GM21515 (cell line): ENCODE measurements around the gene RPS3.

Source experiments
- ATAC-seq: cut with Tn5 transposase; IDR thresholded peaks from one replicate; pipeline ENCODE4 v1.9.1; 2021; ENCODE audit not compliant: unreplicated experiment

Gene RPS3

GRCh38 chr11:75434051-75434450 is 34.7 kb downstream of the RPS3 start:
- no peak for ATAC-seq

- ATAC-seq, result no peak
These were observed 35.7 kb downstream of the RPS3 start for GRCh38 chr11:75434886-75435570.

DNA sequence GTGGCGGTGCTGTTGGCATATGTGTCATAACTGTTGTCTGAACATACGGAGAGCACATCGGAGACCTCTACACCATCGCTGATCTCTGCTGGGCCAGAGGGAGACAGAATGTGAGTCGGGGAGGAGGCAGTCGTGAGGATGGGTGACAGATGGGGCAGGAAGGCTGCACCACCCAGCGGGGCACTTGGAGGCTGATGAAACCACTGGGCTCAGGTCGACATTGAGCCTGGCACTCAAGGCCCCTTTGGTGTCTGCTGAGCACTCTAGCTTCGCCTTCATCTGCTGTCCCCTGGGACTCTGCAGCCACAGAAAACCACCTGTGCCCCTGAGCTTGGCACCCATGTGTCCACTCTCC is 36.2 kb downstream of the RPS3 start:
- no peak for ATAC-seq

DNA sequence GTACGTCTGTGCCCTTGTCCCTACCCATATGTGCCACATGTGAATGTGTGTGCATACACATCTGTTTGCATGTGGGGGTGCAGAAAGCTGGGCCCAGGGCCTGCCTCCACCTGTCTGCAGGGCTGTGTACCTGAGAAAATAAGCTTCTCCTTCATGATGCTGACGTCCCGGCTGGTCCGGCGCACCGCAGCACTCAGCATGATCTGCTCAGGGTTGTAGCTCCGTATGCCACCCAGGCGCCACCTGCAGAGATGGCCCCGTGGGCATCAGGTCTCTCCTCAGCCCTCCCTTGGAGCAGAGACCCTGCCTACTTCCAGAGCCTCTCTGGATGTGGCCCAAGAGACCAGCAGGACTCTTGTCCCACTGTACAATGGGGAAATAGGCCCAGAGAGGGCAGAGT is 37.5 kb downstream of the RPS3 start:
- ATAC-seq, result no peak

GRCh38 chr11:75437966-75438659 is 38.8 kb downstream of the RPS3 start:
- ATAC-seq, result no peak

GRCh38 chr11:75439026-75439425 is 39.7 kb downstream of the RPS3 start:
- no peak for ATAC-seq

DNA sequence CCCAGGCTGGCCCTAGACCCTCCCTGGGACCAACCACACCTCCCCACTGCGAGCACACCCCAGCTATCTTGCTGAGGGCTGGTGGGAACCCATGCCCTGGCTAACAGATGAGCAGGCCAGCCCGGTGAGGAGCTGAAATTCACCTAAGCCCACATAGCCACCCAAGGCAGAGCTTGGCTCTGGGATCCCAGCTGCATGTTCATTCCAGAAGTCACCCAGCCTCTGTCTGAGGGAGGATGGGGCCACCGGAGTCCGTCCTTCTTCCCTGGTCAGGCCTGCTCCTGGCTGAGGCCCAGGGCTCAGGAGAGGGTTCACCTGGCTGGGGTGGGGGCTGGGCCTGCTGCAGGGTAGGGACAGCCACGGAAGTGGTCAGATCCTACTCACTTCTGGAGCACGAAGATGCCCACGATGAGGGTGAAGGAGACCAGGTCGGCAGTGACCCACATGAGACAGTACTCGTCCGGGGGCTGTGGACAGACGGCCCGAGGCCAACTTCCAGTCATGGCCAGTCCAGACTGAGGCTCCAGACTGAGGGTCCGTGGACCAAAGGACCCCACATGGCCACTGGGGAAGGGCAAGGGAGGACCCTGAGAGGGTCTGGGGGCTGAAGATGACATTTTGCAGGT is 40.3 kb downstream of the RPS3 start:
- ATAC-seq, result no peak

GRCh38 chr11:75440960-75441803 is 41.9 kb downstream of the RPS3 start:
- ATAC-seq, result no peak

DNA sequence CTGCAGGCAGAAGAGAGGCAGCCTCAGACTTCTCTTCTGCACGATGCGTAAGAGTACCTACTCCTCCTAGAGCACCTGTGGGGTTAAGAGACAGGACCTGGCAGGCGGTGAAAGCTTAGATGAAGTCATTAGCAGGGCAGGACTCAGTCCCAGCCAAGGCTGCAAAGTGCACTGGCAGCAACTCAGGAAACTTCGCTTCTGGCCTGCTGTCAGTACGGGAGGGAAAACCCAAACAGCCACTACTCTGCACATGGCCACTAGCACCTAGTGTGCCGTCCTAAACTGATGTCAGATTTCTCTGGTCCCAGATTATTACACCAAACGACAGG is 42.5 kb downstream of the RPS3 start:
- no peak for ATAC-seq

- no peak for ATAC-seq
These were observed 43.0 kb downstream of the RPS3 start for GRCh38 chr11:75442161-75442885.

- ATAC-seq, result no peak
These were observed 43.7 kb downstream of the RPS3 start for GRCh38 chr11:75443043-75443442.

DNA sequence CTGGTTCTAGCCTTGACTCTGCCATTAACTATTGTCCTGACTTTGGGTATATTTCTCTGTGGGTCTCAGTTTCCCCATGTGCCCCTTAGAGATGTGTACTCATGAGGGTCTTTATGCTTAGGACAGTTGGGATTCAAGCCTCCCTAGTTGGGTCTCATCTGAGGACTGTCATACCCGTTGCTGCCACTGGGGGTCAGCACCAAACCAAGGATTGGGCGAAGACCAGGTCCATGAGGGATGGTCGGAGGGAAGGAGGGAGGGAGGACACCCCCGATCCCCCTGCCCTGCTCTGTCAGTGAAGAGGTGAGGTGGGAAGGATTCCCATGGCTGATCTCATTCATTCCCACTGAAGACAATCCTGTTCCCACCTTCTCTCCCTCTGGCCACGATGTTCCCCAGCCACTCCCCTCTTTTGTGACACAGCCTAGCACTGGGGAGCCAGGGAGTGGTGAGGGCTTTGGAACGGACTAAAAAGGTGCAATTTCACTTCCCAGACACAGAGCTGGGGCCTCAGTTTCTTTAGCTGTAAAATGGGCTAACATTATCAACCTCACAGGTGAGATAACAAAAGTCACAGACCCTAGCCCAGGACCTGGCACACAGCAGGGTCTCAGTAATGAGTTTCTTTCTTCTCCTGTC is 46.1 kb downstream of the RPS3 start:
- ATAC-seq, result no peak

GRCh38 chr11:75447415-75447814 is 48.1 kb downstream of the RPS3 start:
- no peak for ATAC-seq

DNA sequence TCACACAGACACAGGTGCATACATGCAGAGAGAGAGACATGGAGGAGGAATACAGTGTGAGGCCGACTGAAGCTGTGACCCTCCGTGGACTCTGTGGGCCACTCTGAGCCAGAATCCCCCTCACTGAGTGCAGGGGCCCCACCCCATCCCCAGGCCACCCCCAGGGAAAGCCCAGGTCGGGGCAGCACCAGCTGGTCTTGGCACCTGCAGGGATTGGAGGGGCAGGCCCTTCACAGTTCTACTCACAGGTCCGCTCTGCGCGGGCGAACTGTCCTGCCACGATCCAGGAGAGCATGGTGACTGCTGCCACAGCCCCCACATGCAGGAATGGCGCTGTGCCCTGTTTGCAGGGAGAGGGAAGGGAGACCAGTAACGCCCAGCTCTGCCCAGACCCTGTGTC is 50.0 kb downstream of the RPS3 start:
- no peak for ATAC-seq

DNA sequence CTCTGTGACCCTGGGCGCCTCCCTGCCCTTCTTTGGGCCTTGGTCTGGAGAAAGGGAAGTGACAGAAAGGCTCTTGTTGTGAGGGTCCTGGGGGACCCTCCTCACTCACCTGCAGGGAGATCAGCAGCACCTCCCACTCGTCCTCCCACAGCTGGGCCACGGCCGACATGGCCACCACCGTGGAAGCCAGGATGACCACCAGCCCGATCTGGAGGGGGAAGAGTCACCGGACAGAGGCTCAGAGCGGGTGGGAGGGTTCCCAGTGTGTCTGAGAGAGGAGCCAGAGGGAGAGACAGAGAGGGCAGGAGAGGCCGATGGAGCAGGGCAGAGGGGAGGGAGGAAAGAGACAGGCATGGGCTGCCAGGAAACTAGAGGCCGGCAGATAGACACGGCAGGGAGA is 50.5 kb downstream of the RPS3 start:
- no peak for ATAC-seq

DNA sequence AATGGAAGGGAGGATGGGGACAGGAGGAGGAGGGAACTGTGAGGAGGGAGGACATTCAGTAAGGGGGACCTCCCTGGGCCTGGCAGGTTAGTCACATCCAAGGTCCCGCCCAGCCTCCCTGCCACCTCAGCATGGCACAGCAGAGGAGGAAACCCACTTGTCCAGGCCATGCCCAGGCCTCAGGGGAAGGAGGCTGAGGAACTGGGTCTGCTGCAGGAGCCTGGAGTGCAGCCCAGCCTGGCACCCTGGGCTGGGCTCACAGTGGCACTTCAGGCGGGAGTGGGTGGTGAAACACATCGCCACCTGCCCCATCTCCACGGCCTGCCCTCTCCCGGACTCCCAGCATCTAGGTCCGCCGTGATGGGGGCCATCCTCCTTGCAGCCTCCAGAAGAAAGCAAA is 50.9 kb downstream of the RPS3 start:
- ATAC-seq, result no peak

DNA sequence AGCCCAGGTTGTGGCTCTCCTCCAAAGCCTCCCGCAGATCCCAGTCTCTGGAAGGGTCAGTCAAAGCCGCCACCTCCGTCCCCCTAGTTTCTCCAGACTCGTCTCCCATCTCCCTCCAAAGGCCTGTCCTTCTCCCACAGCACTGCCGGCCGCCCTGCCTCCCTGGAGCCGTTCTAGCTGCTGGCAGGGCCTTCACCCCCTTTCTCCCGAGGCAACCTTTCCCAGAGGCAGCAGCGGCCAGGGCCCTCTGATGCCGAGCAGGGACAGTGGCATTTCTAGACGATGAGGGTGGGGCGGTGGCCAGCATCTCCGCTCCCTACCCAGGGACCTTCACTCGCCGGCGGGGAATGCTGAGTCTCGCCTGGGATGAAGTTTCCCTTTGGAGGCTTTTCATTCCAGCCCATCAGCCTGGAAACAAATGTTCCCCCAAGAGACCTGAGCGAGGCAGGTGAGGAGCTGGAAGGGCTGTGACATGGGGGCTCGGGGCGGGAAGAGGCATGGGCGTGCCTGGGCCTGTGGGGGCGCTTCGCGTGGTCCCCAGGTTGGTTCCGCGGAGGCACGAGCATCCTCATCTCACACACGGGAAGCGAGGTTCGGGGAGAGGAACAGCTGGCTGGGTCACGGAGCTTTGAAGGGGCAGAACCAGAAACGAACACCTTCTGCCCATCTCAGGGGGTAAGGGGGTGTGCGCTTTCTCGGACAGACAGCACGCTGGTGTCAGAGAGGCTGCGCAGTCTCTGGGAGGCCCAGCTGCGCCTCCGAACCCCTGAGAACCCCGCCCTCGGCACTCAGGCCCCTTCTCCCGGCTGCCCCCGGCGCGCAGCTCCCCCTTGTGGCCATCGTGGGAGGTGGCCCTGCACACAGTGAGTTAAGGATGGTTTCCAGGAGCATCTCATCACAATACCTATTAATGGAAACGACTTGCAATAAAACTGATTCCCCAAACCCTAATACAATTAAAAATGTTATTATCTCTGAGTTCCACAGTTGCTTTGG is 51.8 kb downstream of the RPS3 start:
- ATAC-seq, result no peak

- ATAC-seq, result no peak
These were observed 54.8 kb downstream of the RPS3 start for GRCh38 chr11:75453916-75454655.

DNA sequence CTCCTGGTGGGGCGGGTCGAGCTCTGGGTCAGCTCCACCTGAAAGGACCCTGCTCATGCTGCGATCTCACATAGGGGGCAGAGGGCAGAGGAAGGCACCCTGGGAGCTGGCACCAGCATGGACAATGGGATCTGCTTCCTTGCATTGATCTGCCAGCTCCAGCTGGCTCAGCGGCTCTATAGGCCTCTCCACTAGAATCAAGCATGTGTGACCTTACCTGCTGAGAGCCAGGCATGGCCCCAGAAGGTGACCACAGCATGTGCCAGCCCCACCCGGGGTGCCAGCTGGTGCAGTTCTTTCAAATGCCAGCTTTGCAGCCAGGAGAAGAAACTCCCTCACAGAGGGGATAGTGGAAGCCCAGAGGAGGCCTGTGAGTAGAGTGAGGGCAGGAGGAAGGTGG is 55.7 kb downstream of the RPS3 start:
- ATAC-seq, result no peak
